DOHH2 (cell line): ENCODE measurements around the gene CFAP73.

ENCODE experiments used
- CTCF ChIP-seq: fragments of 200-600 bp; sonication (generic); IDR thresholded peaks from one replicate; pipeline ENCODE4 v1.5.1; 2014; ENCODE audit warnings: antibody characterized with exemption, mild to moderate bottlenecking, low read depth, low read length; ENCODE audit not compliant: poor library complexity, severe bottlenecking
- EZH2phosphoT487 ChIP-seq: fragments of 200-600 bp; sonication (generic); IDR thresholded peaks from 2 replicates; pipeline ENCODE4 v1.6.1; 2017; ENCODE audit warnings: borderline replicate concordance, mild to moderate bottlenecking, antibody characterized with exemption, low read length, moderate library complexity, mixed read lengths

- TF ChIP-seq CTCF (no peak), EZH2phosphoT487 (no peak)
Measured at GRCh38 chr12:113170926-113171325, 21.4 kb downstream of the CFAP73 start.
